Lower leg skin (tissue), 3 donors: ENCODE data around the gene CYP3A4.

Source experiments
- POLR2A ChIP-seq, 2 donors: fragments of 450-650 bp; IDR thresholded peaks; one replicate each; pipeline ENCODE4 v1.6.1; 2016 to 2017; ENCODE audit warnings: antibody characterized with exemption in 2 of 2, mild to moderate bottlenecking in 1 of 2, moderate library complexity in 1 of 2
- TF ChIP-seq, protein P1 (sequence below), 3 donors: fragments of 450-650 bp; IDR thresholded peaks; one replicate each; pipeline ENCODE4 v1.5.1; 2016; ENCODE audit warnings: antibody characterized with exemption in 3 of 3, mild to moderate bottlenecking in 3 of 3, moderate library complexity in 2 of 3

DNA sequence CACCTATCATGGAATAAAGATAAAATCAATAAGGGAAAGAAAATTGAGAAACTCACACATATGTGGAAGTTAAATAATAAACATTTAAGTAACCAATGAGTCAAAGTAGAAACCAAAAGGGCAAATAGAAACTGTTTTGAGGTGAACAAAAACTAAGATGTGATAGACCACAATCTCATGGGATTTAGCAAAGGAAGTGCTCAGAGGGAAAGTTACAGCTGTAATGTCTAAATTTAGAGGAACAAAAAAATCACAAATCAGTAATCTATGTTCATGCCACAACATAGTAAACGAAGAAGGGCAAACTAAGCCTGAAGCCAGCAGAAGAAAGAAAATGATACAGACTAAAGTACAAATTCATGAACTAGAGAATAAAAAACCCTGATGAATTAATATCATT, 16.3 kb downstream of the CYP3A4 start:
- no peak for TF ChIP-seq POLR2A (IDR thresholded peaks at IDR 0.05)
- TF ChIP-seq, protein P1, sequence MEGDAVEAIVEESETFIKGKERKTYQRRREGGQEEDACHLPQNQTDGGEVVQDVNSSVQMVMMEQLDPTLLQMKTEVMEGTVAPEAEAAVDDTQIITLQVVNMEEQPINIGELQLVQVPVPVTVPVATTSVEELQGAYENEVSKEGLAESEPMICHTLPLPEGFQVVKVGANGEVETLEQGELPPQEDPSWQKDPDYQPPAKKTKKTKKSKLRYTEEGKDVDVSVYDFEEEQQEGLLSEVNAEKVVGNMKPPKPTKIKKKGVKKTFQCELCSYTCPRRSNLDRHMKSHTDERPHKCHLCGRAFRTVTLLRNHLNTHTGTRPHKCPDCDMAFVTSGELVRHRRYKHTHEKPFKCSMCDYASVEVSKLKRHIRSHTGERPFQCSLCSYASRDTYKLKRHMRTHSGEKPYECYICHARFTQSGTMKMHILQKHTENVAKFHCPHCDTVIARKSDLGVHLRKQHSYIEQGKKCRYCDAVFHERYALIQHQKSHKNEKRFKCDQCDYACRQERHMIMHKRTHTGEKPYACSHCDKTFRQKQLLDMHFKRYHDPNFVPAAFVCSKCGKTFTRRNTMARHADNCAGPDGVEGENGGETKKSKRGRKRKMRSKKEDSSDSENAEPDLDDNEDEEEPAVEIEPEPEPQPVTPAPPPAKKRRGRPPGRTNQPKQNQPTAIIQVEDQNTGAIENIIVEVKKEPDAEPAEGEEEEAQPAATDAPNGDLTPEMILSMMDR (IDR thresholded peaks at IDR 0.05) = no peak
